HCT116 (cell line): ENCODE data around the gene RUNX1. TPM values are rescaled to one million over a fixed set of nuclear protein-coding genes. Genes with fewer than 3 reads are reported as not detected.

ENCODE experiments used
- ATAC-seq: fragments of 200-7000 bp; cut with Tn5 transposase; 2 replicates; pipeline ENCODE4 v1.9.1; 2020; ENCODE audit warnings: mild to moderate bottlenecking, moderate library complexity
- BruUV-seq: library from RNA; stranded (reverse); fragments of 400-500 nt; replicated peaks from 2 replicates; lab custom pipeline; 2021; lab: Mats Ljungman, UMichigan
- CTCF ChIA-PET: fragments of 300-600 bp; sonication (Branson Sonifier 250); formaldehyde crosslinking; loops from one replicate; lab custom pipeline; 2021; ENCODE audit warnings: antibody characterized with exemption; lab: Charles Lee
- POLR2A ChIA-PET: fragments of 300-600, 350-600 bp; sonication (Branson Sonifier 250); formaldehyde crosslinking; loops from one replicate; lab custom pipeline; 2021; ENCODE audit warnings: antibody characterized with exemption; lab: Charles Lee
- RAD21 ChIA-PET, 2 experiments: fragments of 300-600 bp; sonication (Branson Sonifier 250); formaldehyde crosslinking; loops; one replicate each; lab custom pipeline; 2023; ENCODE audit warnings: low total read pairs in 2 of 2; ENCODE audit not compliant: uncharacterized antibody in 2 of 2, unreplicated experiment in 2 of 2, low non-redundant PET in 1 of 2; lab: Charles Lee
- DNase-seq: peaks from one replicate; pipeline ENCODE4 v3.0.0-alpha.2; 2010; ENCODE audit warnings: low read depth, low spot score
- H2AFZ ChIP-seq: fragments of 200-600 bp; shearing (Covaris generic), sonication (generic); 2 replicates; pipeline ENCODE4 v1.6.1; 2017; ENCODE audit warnings: low read depth, mixed run types, mixed read lengths, antibody characterized with exemption, low read length; ENCODE audit not compliant: poor library complexity, severe bottlenecking
- H3K27ac ChIP-seq: 2 replicates; pipeline ENCODE4 v1.5.1; 2012; ENCODE audit warnings: low read depth, low read length
- H3K27me3 ChIP-seq: fragments of 200-600 bp; sonication (generic); 2 replicates; pipeline ENCODE4 v1.6.1; 2016; ENCODE audit warnings: mixed run types, low read length, mixed read lengths; ENCODE audit not compliant: insufficient read depth
- H3K36me3 ChIP-seq, 2 experiments: fragments of 200-500 bp in 1 of 2; fragments of 200-600 bp in 1 of 2; sonication (Bioruptor generic) in 1 of 2; sonication (generic) in 1 of 2; 2 replicates each; pipeline versions ENCODE4 v1.5.1 to v1.6.1; 2014 to 2016; ENCODE audit warnings: low read length in 2 of 2, inconsistent platforms in 1 of 2, mixed read lengths in 1 of 2, mixed run types in 1 of 2; ENCODE audit not compliant: insufficient read depth in 2 of 2, control insufficient read depth in 1 of 2
- H3K4me1 ChIP-seq, 2 experiments: fragments of 200-600 bp in 1 of 2; sonication (generic) in 1 of 2; 2 replicates each; pipeline versions ENCODE4 v1.5.1 to v1.6.1; 2012 to 2017; ENCODE audit warnings: low read length in 2 of 2, inconsistent platforms in 1 of 2, mild to moderate bottlenecking in 1 of 2, mixed read lengths in 1 of 2, mixed run types in 1 of 2, moderate library complexity in 1 of 2; ENCODE audit not compliant: insufficient read depth in 2 of 2, control insufficient read depth in 1 of 2
- H3K4me2 ChIP-seq: fragments of 200-600 bp; sonication (generic); 2 replicates; pipeline ENCODE4 v1.6.1; 2017; ENCODE audit warnings: mixed run types, low read length, mixed read lengths
- H3K4me3 ChIP-seq, 2 experiments: fragments of 200-600 bp in 1 of 2; sonication (generic) in 1 of 2; replicated peaks in 1 of 2; 2 replicates each; pipeline ENCODE4 v1.5.1; 2011 to 2016; ENCODE audit warnings: low read length in 2 of 2, control low read depth in 1 of 2, low read depth in 1 of 2, mild to moderate bottlenecking in 1 of 2, mixed read lengths in 1 of 2, mixed run types in 1 of 2
- H3K79me2 ChIP-seq: fragments of 200-600 bp; sonication (generic); 2 replicates; pipeline ENCODE4 v1.6.1; 2017; ENCODE audit warnings: mild to moderate bottlenecking, mixed run types, low read length, moderate library complexity, mixed read lengths; ENCODE audit not compliant: insufficient read depth
- H3K9ac ChIP-seq: fragments of 200-600 bp; sonication (generic); 2 replicates; pipeline ENCODE4 v1.6.1; 2016; ENCODE audit warnings: low read length, mixed read lengths
- H3K9me2 ChIP-seq: fragments of 200-600 bp; sonication (generic), shearing (Covaris generic); 2 replicates; pipeline ENCODE4 v1.6.1; 2017; ENCODE audit warnings: mixed run types, mild to moderate bottlenecking, moderate library complexity; ENCODE audit not compliant: insufficient read depth
- H3K9me3 ChIP-seq, 2 experiments: fragments of 200-500 bp in 1 of 2; fragments of 200-600 bp in 1 of 2; sonication (Bioruptor generic) in 1 of 2; sonication (generic) in 1 of 2; 2 replicates each; pipeline ENCODE4 v1.6.1; 2014 to 2017; ENCODE audit warnings: low read length in 2 of 2, mixed read lengths in 2 of 2, inconsistent platforms in 1 of 2, low read depth in 1 of 2, mild to moderate bottlenecking in 1 of 2, mixed run types in 1 of 2, moderate library complexity in 1 of 2; ENCODE audit not compliant: control insufficient read depth in 1 of 2, insufficient read depth in 1 of 2
- H4K20me1 ChIP-seq: fragments of 200-600 bp; sonication (generic), shearing (Covaris generic); 2 replicates; pipeline ENCODE4 v1.6.1; 2017; ENCODE audit warnings: mixed run types, mild to moderate bottlenecking, moderate library complexity; ENCODE audit not compliant: insufficient read depth
- ELF1 ChIP-seq: IDR thresholded peaks from 2 replicates; pipeline ENCODE4 v1.6.1; 2012; ENCODE audit warnings: low read depth, borderline replicate concordance
- EZH2 ChIP-seq: fragments of 200-600 bp; sonication (generic); IDR thresholded peaks from 2 replicates; pipeline ENCODE4 v1.6.1; 2017; ENCODE audit warnings: antibody characterized with exemption, mixed run types
- JUND ChIP-seq: IDR thresholded peaks from 2 replicates; pipeline ENCODE4 v1.6.1; 2012
- SP1 ChIP-seq: IDR thresholded peaks from 2 replicates; pipeline ENCODE4 v1.6.1; 2012; ENCODE audit warnings: low read depth
- SRF ChIP-seq: IDR thresholded peaks from 2 replicates; pipeline ENCODE4 v1.6.1; 2012; ENCODE audit warnings: low read depth
- intact Hi-C: fragments of 100-400 bp; cut with micrococcal nuclease; formaldehyde crosslinking; loops from 2 replicates; pipeline ENCODE4 v1.10.0; 2022
- total RNA-seq: library from RNA; stranded (reverse); gene quantifications from one replicate; pipeline ENCODE4 v1.2.1, GENCODE V29; 2021; ENCODE audit not compliant: unreplicated experiment
- TF ChIP-seq, protein P1 (sequence below), 3 experiments: fragments of 200-600 bp in 1 of 3; sonication (generic) in 1 of 3; IDR thresholded peaks in 2 of 3; conservative IDR thresholded peaks in 1 of 3; 2 replicates each; pipeline ENCODE4 v1.5.1; 2012 to 2017; ENCODE audit warnings: low read depth in 2 of 3, low read length in 2 of 3, antibody characterized with exemption in 1 of 3, borderline replicate concordance in 1 of 3, control low read depth in 1 of 3, mild to moderate bottlenecking in 1 of 3, mixed read lengths in 1 of 3, mixed run types in 1 of 3, moderate library complexity in 1 of 3; ENCODE audit not compliant: insufficient read depth in 1 of 3

Gene RUNX1
- total RNA-seq, 1 experiment from 2014 or later, result 33.5 TPM

DNA sequence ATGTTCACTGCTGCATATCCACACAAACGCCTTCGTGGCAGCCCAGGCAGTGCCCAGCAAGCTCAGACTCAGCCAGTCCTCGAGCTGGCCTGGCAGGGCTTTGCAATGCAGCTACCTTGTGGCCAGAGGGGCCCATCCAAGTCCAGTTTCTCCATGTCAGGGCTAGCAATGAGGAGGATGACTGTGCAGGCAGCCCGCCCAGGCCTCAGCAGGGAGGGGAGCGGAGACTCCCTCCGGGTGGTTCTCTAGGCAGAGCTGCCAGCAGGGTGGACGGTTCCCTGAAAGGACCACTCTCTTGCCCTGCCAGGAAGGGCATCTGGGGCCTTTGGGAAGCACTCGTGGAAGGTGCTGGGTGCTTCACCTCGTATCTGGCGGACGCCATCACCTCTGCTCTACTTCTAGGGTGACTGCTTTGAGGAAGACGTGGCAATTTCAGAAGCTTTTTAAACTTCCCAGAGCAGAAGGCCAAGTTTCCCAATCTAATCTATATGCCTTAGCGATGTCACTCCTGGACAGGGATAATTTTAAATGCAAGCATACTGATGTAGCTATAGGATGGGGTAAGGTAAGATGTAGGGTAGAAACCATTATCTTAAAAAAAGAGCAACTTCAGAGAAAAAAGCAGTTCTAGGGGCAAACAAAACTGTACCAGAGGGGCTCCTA, 56.2 kb downstream of the RUNX1 start:
- Histone ChIP-seq H3K27ac (no peak overlapping the region), H3K4me1 (peaks cover 0 to under 1% of the 10 kb centered on the region in 2 experiments; a peak in 1 of 4 replicates), H3K4me2 (no peak overlapping the region), H3K36me3 (no peaks in the 10 kb centered on the region), H3K27me3 (peaks cover 28% of the 10 kb centered on the region), H4K20me1 (no peaks in the 10 kb centered on the region), H3K9me3 (no peaks in the 10 kb centered on the region), H3K9me2 (no peaks in the 10 kb centered on the region), H2AFZ (no peak overlapping the region), H3K4me3 (no peak overlapping the region), H3K9ac (no peak overlapping the region), H3K79me2 (no peaks in the 10 kb centered on the region)
- no TSS peak for BruUV-seq
- no peak for DNase-seq
- intact Hi-C loops, result no loop called here
- POLR2A ChIA-PET, result no interaction called here
- ATAC-seq, result no peak
- RAD21 ChIA-PET, result no interaction called here
- TF ChIP-seq SRF (no peak), EZH2 (no peak), JUND (no peak), SP1 (no peak)
- TF ChIP-seq, protein P1, sequence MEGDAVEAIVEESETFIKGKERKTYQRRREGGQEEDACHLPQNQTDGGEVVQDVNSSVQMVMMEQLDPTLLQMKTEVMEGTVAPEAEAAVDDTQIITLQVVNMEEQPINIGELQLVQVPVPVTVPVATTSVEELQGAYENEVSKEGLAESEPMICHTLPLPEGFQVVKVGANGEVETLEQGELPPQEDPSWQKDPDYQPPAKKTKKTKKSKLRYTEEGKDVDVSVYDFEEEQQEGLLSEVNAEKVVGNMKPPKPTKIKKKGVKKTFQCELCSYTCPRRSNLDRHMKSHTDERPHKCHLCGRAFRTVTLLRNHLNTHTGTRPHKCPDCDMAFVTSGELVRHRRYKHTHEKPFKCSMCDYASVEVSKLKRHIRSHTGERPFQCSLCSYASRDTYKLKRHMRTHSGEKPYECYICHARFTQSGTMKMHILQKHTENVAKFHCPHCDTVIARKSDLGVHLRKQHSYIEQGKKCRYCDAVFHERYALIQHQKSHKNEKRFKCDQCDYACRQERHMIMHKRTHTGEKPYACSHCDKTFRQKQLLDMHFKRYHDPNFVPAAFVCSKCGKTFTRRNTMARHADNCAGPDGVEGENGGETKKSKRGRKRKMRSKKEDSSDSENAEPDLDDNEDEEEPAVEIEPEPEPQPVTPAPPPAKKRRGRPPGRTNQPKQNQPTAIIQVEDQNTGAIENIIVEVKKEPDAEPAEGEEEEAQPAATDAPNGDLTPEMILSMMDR (IDR thresholded peaks at IDR 0.05 in 2 of 3, conservative IDR thresholded peaks at IDR 0.05 in 1 of 3; ENCODE audit: borderline replicate concordance in 1 of 3, insufficient read depth in 1 of 3, low read depth in 2 of 3, low read length in 2 of 3), result no peak
- CTCF ChIA-PET, result no interaction called here

DNA sequence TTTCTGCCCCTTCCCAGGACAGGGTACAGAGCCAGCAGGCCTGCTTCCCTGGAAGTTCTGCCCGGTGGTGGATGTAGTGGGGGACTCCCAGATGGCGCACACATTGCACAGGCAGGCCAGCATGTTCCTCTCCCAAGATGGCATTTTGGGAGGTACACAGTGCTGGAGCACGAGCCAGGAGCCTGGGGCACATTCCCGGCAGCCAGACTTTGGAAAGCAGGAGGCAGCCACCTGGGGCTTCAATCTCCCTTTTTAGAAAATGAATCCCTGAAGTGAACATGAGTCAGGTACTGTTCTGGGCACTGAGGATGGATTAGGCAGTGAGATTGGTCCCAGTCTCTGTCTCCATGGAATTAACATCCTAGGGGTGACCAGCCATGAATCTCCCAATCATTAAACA, 56.9 kb downstream of the RUNX1 start:
- ChIA-PET POLR2A (no interaction called here), RAD21 (no interaction called here), CTCF (no interaction called here)
- no peak for DNase-seq
- BruUV-seq, result no TSS peak
- no peaks in the 10 kb centered on the region for H3K9me3 ChIP-seq
- no peaks in the 10 kb centered on the region for H4K20me1 ChIP-seq
- peaks cover 34% of the 10 kb centered on the region for H3K27me3 ChIP-seq
- no peaks in the 10 kb centered on the region for H3K36me3 ChIP-seq
- no peak for TF ChIP-seq SP1
- no peak for TF ChIP-seq ELF1
- no peak for ATAC-seq
- H2AFZ ChIP-seq, result no peak overlapping the region
- intact Hi-C loops, result no loop called here
- H3K4me1 ChIP-seq, result peaks cover 3 to 7% of the 10 kb centered on the region in 2 experiments
- no peaks in the 10 kb centered on the region for H3K79me2 ChIP-seq
- no peak overlapping the region for H3K4me2 ChIP-seq
- H3K27ac ChIP-seq, result no peak overlapping the region
- no peak overlapping the region for H3K4me3 ChIP-seq
- no peaks in the 10 kb centered on the region for H3K9me2 ChIP-seq
- no peak overlapping the region for H3K9ac ChIP-seq
